ENCODE data around the gene PPP1R12B.

Gene PPP1R12B, protein sequence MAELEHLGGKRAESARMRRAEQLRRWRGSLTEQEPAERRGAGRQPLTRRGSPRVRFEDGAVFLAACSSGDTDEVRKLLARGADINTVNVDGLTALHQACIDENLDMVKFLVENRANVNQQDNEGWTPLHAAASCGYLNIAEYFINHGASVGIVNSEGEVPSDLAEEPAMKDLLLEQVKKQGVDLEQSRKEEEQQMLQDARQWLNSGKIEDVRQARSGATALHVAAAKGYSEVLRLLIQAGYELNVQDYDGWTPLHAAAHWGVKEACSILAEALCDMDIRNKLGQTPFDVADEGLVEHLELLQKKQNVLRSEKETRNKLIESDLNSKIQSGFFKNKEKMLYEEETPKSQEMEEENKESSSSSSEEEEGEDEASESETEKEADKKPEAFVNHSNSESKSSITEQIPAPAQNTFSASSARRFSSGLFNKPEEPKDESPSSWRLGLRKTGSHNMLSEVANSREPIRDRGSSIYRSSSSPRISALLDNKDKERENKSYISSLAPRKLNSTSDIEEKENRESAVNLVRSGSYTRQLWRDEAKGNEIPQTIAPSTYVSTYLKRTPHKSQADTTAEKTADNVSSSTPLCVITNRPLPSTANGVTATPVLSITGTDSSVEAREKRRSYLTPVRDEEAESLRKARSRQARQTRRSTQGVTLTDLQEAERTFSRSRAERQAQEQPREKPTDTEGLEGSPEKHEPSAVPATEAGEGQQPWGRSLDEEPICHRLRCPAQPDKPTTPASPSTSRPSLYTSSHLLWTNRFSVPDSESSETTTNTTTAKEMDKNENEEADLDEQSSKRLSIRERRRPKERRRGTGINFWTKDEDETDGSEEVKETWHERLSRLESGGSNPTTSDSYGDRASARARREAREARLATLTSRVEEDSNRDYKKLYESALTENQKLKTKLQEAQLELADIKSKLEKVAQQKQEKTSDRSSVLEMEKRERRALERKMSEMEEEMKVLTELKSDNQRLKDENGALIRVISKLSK

DNA sequence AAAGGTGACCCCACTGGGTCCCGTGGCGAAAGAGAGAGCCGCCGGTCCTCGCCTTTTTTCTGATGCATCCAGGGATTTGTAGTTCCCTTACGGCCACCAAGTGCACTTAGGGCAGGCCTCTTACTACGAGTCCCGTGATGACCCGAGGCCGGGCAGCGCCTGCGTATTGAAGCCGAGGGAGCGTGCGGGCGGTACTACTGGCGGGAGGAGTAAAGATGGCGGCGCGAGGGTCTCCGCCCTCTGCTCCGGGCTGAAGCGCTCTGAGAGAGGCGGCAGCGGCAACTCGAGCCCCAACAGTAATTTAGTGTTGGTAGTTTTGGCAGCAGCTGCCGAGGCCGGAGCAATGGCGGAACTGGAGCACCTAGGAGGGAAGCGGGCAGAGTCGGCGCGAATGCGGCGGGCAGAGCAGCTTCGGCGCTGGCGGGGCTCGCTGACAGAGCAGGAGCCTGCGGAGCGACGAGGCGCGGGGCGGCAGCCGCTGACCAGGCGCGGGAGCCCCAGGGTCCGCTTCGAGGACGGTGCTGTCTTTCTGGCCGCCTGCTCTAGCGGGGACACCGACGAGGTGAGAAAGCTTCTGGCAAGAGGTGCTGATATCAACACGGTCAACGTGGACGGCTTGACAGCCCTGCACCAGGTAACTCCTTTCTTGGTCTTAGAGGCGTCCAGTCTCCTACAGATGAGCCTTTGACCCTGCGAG, at the start of gene PPP1R12B:
PPP1R12B (plus strand) TSS at position 191 of the 697 bp plus-strand sequence; CDS start at position 344, 153 bp downstream.
- DNase-seq (ENCODE audit: low read depth in 2 of 3, low spot score in 1 of 3), result peak; percentile 86 to 94 (median 91)

DNA sequence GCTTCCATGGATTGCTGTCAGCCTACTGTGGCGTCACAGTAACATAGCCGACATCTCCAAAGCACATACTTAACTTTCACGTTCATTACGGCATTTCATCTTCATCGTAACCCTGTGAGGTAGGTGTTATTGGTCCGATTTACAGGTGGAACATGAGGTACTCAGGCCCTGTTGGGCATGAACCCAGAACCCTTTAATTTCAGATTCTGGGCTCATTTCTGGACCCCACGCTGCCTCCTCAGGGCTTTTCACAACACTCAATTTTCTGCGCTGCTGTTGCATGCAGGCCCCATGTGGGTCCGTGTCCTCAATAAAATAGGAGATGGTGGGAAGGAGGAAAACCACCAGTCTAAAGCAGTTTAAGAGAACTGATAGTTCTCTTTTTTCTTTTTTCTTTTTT, 46.3 kb upstream of the PPP1R12B start:
- no peak for DNase-seq (ENCODE audit: low read depth in 2 of 3, low spot score in 1 of 3)

DNA sequence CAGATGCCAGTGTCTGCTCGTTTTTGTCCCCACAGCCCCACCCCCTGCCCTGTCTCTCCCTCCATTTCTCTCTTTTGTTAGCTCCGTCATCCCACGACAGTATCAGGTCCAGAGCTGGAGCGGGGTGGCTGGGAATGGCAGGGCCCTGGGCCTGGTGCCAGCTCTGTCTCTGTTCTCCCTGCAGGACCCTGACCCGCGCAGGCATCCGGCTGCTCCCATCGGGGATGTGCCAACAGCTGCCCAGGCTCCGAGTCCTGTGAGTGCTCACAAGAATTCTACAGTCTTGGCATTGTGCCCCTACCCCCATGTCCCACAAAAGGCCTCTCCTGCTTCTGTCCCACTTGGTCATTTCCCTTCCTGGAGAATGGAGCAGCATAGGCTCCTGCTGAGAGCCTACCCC, 44.1 kb upstream of the PPP1R12B start:
- DNase-seq (ENCODE audit: low read depth in 2 of 3, low spot score in 1 of 3), result no peak

DNA sequence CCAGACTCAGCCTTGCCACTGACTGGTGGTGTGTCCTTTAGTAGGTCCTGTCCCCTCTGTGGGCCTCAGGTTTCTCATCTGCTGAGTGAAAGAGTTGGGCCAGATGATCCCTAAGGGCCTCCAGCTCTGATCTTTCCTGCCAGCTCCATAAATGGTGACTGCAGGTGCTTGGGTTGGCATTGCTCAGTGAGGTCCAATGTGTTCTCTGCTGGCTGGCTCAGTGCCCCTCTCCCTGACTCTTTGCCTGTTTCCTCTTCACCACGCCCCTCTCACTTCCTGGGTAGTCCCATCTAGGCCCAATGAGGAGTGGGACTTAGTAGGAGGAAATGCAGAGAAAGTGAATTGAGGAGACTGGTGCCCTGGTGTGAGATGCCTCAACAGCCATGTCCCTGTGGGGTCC, 43.3 kb upstream of the PPP1R12B start:
- DNase-seq (ENCODE audit: low read depth in 2 of 3, low spot score in 1 of 3), result no peak

DNA sequence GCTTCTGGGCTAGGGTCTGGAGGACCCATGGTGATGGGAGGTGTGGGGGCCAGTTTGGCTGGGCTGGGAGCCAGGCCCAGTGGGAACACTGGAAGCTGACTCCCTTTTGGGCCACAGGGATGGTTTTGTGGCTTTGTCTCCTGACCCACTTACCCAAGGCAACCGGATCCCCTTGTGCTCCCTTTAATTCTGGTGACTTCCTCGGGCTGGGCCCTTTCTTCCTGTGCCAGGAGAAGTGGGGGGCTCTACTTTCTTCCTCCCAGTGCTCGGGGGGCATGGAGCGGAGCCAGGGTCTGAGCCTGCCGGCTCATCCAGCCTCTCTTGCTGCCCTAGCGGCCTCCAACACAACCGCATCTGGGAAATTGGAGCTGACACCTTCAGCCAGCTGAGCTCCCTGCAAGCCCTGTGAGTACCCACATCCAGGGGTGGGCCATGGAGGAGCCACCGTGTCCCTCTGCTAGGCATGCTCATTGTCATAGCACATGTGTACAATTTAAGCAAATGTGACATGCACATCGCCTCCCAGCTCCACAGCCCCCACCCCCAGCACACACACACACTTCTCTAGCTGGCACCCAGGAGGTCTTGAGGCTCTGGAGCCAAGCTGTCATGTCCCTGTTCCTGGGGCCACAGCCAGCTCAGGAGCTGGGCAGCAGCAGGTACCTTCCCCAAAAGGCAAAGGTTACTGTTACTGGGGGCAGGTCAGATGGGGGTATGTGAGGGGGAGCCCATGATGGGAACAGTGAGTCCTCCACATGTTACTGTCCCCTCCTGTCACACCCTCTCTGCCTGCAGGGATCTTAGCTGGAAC, 41.8 kb upstream of the PPP1R12B start:
- no peak for DNase-seq (ENCODE audit: low read depth in 2 of 3, low spot score in 1 of 3)

DNA sequence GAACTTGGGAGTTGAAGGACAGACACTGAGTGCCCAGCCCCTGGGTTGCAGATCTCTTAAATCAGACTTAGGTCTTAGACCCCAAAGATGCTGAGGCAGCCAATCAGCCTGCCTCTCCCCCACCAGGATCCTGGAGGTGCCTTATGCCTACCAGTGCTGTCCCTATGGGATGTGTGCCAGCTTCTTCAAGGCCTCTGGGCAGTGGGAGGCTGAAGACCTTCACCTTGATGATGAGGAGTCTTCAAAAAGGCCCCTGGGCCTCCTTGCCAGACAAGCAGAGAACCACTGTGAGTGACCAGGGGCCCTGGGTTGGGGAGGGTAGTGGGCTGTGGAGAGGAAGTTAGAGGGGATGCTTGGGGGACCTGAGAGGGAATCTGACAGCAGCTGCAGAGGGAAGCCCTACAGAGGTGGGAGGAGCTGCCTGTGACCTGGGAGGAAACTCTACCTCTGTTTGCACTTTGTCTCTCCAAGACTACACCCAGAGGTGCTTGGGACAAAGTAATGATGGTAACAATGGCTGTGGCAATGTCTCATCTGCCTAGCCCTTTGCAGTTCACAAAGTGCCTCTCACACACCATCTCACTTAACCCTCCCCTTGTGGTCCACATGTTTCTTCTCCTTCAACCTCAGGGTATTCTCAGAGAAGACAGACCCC, 38.3 kb upstream of the PPP1R12B start:
- no peak for DNase-seq (ENCODE audit: low read depth in 2 of 3, low spot score in 1 of 3)

DNA sequence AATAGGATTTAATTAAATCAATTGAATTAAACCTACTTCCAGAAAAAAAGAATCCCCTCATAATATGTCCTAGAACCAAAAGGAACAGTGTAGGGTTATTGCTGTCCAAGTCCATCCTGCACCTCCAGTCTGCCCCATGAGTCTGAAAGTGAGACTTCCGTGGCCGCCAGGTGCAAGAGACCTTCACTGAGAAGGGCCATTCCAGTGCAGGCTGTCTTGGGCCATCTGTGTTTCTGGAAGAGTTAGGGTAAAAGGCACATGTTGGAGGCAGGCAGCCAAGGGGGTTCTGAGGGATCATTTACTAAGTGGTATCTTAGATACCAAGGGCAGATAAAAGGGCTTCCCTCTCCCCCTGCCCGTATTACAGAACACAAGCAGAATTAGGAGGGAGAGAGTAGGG, 37.8 kb upstream of the PPP1R12B start:
- no peak for DNase-seq (ENCODE audit: low read depth in 2 of 3, low spot score in 1 of 3)

DNA sequence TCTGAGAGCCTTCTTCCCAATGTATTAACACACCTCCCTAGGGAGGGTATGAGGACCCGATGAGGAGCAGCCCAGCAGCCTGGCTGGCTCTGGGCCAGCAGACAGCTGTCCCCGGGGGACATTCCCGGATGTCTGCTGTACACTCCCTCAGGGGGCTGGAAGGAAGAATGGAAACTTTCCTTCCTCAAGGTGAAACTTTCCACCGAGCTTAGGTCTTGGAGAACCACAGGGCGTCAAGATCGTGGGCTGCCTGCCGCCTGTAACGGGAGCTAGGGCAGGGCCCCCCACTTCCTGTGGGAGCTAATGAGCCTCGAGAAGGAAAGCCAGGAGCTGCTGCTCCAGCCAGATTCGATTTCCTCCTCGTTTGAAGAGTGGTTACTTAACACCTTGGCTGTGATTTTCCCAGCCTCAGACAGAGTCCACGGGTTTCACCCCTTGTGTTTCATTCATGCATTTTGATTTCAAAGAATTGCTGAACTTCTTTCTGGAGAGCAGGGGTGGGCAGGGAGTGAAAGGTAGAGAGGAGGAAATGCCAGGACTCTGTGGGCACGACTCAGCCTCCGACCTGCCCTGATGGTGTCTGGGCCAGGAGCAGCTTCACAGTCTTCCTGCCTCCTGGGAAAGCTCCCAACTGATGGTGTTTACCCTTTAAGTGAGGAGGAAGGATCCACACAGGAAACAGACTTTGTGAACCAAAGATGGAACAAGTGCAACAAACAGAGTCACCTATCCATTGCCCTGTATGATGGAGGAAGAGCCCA, 36.4 kb upstream of the PPP1R12B start:
- DNase-seq (ENCODE audit: low read depth in 2 of 3, low spot score in 1 of 3), result no peak

DNA sequence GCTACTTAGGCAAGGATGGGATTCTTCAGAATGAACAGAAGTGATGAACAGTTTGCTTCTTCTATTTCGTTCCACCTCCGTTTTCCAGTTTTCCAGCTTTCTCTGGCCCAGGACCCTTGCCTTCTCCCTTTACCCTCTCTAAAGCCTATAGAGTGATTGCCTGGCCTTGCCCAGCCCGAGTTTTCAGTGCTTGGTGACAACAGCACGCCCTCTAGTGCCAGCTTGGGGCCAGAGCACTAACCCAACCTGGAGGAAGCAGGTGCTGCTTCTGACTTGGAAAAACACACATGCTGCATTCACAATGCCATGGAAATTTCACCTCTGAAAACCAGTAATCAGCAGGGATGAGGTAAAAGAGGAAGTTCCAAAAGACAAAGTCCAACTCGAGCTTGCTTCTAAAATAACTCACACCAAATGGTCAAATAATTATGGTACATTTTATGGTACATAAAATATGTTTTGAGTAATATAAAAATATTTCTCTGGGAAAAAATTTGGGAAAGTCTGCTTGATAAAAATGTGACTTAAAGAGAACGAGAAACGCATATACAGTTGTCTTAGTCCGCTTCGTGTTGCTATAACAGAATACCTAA, 32.8 kb upstream of the PPP1R12B start:
- DNase-seq (ENCODE audit: low read depth in 2 of 3, low spot score in 1 of 3), result peak; percentile 55 to 75 (median 66)

DNA sequence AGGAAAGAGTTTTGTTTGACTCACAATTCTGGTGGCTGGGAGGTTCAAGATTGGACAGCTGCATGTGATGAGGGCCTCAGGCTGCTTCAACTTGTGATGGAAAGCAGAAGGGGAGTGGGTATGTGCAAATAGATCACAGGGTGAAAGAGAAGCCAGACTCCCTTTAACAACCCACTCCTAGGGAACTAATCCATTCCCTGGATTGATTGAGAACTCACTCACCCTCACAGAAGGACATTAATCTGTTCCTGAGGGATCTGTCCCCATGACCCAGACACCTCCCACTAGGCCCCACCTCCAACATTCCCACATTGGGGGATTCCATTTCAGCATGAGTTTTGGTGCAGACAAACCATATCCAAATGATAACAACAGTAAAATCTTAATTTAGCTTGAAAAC, 32.3 kb upstream of the PPP1R12B start:
- DNase-seq (ENCODE audit: low read depth in 2 of 3, low spot score in 1 of 3), result no peak

DNA sequence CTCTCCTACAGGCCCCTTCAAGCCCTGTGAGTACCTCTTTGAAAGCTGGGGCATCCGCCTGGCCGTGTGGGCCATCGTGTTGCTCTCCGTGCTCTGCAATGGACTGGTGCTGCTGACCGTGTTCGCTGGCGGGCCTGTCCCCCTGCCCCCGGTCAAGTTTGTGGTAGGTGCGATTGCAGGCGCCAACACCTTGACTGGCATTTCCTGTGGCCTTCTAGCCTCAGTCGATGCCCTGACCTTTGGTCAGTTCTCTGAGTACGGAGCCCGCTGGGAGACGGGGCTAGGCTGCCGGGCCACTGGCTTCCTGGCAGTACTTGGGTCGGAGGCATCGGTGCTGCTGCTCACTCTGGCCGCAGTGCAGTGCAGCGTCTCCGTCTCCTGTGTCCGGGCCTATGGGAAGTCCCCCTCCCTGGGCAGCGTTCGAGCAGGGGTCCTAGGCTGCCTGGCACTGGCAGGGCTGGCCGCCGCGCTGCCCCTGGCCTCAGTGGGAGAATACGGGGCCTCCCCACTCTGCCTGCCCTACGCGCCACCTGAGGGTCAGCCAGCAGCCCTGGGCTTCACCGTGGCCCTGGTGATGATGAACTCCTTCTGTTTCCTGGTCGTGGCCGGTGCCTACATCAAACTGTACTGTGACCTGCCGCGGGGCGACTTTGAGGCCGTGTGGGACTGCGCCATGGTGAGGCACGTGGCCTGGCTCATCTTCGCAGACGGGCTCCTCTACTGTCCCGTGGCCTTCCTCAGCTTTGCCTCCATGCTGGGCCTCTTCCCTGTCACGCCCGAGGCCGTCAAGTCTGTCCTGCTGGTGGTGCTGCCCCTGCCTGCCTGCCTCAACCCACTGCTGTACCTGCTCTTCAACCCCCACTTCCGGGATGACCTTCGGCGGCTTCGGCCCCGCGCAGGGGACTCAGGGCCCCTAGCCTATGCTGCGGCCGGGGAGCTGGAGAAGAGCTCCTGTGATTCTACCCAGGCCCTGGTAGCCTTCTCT, 30.3 kb upstream of the PPP1R12B start:
- no peak for DNase-seq (ENCODE audit: low read depth in 2 of 3, low spot score in 1 of 3)

DNA sequence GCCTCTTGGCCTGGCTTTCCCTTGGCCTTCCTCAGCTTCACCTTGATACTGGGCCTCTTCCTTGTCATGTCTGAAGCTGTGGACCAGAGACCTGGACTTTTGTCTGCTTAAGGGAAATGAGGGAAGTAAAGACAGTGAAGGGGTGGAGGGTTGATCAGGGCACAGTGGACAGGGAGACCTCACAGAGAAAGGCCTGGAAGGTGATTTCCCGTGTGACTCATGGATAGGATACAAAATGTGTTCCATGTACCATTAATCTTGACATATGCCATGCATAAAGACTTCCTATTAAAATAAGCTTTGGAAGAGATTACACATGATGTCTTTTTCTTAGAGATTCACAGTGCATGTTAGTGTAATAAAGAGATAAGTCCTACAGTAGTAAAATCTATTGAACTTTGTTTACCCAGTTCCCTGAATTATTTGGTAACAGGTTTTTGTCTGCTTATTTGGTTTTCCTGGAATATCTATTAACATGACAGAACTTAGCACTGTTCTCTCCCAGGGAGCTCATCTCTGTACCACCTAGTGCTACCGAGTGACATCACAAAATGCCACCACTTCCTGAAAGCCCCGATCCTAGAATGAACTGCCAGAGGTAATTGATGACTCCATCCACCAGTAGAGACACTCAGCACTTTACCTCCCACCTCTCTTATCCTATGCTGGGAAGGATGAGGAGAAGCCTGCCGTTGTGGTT, 29.0 kb upstream of the PPP1R12B start:
- no peak for DNase-seq (ENCODE audit: low read depth in 2 of 3, low spot score in 1 of 3)

DNA sequence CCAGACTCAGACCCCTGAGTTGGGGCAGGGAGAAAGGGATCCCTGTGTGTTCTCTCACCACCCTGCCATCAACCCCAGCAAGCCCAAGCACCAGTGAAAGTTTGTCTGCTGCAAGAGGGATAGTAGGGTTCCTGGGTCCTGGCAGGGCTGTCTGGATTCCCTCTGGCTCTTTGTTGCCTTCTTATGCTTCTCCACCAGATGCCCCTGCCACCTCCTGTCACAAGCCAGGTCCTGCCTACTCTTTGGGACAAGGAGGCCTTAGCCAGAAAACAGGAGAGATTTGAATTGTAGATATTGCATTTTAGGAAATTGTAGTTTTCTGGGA, 28.5 kb upstream of the PPP1R12B start:
- no peak for DNase-seq (ENCODE audit: low read depth in 2 of 3, low spot score in 1 of 3)

DNA sequence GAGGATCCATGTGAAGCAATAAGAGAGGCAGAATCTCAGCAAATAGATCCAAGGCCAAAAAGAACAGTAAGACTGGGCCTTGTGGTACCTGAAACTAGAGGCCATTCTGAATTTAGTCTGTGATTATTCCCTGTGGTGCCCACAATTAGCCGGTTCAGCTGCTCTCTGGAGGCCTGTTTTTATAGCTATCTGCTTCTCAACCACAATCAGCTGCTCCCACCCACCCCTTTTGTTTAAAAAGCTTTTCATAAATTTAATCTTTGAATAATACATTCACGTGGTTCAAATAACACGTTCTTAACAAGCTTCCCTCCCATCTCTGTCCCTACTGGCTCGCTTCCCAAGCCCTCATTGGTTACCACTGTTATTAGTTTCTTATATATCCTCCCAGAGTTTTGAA, 24.8 kb upstream of the PPP1R12B start:
- DNase-seq (ENCODE audit: low read depth in 2 of 3, low spot score in 1 of 3), result no peak

DNA sequence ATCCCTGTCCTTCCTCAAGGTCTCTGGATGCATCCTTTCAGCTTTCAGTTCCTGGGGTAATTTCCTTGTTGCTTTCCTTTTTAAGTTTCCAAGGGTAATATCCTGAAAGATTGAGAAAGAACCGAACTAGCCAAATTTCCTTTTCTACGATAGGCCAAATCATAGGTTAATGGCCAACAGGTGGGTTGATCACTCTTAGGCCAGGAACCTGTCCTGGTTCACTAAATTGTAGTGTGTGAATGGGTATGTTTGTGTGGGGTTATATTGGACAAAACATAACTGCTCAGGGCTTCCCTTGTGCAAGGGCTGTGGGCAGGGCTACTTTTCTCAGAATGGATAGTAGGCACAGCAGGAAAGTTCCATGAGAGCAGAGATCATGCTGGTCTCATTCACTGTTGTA, 23.9 kb upstream of the PPP1R12B start:
- no peak for DNase-seq (ENCODE audit: low read depth in 2 of 3, low spot score in 1 of 3)

DNA sequence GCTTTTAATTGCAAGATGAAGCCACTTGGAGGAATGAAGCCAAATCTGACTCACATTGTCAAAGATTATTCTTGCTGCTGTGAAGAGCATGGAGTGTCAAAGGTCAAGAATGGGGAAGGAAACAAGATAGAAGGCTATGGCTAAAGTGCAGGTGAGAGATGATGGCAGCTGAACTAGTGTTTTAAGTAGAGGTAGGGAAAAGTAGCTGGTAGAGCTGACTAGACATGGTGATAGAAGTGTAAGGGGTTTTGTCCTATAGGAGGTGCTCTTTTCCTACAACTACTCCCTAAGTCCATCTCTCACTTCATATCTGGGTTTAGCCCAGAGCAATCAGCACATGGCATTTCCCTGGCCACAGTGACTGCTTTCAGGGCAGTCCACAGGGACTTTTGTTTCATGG, 18.6 kb upstream of the PPP1R12B start:
- no peak for DNase-seq (ENCODE audit: low read depth in 2 of 3, low spot score in 1 of 3)

DNA sequence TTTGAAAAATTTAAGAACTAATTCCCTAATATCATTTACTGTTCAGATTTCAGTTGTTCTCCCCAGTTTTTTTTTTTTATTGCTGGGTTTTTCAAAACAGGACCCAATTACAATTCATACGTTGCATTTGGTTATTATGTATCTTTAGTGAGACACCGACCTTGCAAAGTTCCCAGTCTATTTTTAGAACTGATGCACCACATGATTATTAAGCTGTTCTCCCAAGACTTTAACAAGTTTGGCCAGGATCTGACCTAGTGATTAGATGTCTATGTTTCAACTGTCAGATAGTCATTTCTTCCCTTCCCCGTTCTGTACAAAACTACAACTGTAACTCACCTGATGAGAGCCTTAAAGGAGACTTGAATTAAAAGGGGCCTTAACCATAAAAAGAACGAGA, 14.6 kb upstream of the PPP1R12B start:
- DNase-seq (ENCODE audit: low read depth in 2 of 3, low spot score in 1 of 3), result no peak

Measured in stimulated activated CD4-positive, alpha-beta T cell treated with anti-CD3 and anti-CD28 coated beads, Interleukin-12 subunit alpha, Interleukin-12 subunit beta, amount 100 ng/mL, for 48 hours (primary cell).